Liver (tissue), 9 donors: Measurements from ENCODE around the gene HIPK2. TPM values are rescaled to one million over a fixed set of nuclear protein-coding genes. Genes with fewer than 3 reads are reported as not detected.

Experiments
- DNase-seq: peaks from one replicate; pipeline ENCODE4 v3.0.0-alpha.2; 2017; ENCODE audit warnings: low spot score
- H3K27ac ChIP-seq, 2 donors: one replicate each; pipeline ENCODE4 v1.7.0; 2013; ENCODE audit warnings: inconsistent platforms in 2 of 2, low read length in 2 of 2, control low read depth in 1 of 2, low read depth in 1 of 2, mild to moderate bottlenecking in 1 of 2
- H3K27me3 ChIP-seq, 4 donors: one replicate each; pipeline versions ENCODE4 v1.6.1 to v1.7.0; 2013; ENCODE audit warnings: low read length in 3 of 4, inconsistent platforms in 1 of 4, mild to moderate bottlenecking in 1 of 4, moderate library complexity in 1 of 4; ENCODE audit not compliant: control insufficient read depth in 4 of 4, insufficient read depth in 4 of 4
- H3K36me3 ChIP-seq, 4 donors: one replicate each; pipeline versions ENCODE4 v1.6.1 to v1.7.0; 2013; ENCODE audit warnings: low read length in 3 of 4, mild to moderate bottlenecking in 3 of 4, low read depth in 1 of 4, moderate library complexity in 1 of 4; ENCODE audit not compliant: control insufficient read depth in 4 of 4, insufficient read depth in 3 of 4
- H3K4me1 ChIP-seq, 4 donors: one replicate each; pipeline versions ENCODE4 v1.6.1 to v1.7.0; 2013; ENCODE audit warnings: low read length in 3 of 4, mild to moderate bottlenecking in 3 of 4, moderate library complexity in 1 of 4; ENCODE audit not compliant: control insufficient read depth in 4 of 4, insufficient read depth in 4 of 4
- H3K4me3 ChIP-seq, 3 donors: one replicate each; pipeline versions ENCODE4 v1.6.1 to v1.7.0; 2013; ENCODE audit warnings: low read length in 3 of 3, control low read depth in 1 of 3, low read depth in 1 of 3, mild to moderate bottlenecking in 1 of 3
- H3K9ac ChIP-seq, 2 donors: one replicate each; pipeline ENCODE4 v1.7.0; 2013; ENCODE audit warnings: low read length in 2 of 2, mild to moderate bottlenecking in 2 of 2, moderate library complexity in 2 of 2, control low read depth in 1 of 2, low read depth in 1 of 2
- H3K9me3 ChIP-seq, 4 donors: one replicate each; pipeline versions ENCODE4 v1.6.1 to v1.7.0; 2013; ENCODE audit warnings: low read length in 3 of 4; ENCODE audit not compliant: control insufficient read depth in 4 of 4
- EGR1 ChIP-seq, 2 donors: IDR thresholded peaks; 2 replicates each; pipeline ENCODE4 v1.6.1; 2016 to 2018; ENCODE audit warnings: antibody characterized with exemption in 2 of 2, low read depth in 2 of 2
- FOXA2 ChIP-seq: IDR thresholded peaks from 2 replicates; pipeline ENCODE4 v1.6.1; 2016; ENCODE audit warnings: antibody characterized with exemption
- GABPA ChIP-seq, 2 donors: IDR thresholded peaks in 1 of 2; conservative IDR thresholded peaks in 1 of 2; 2 replicates each; pipeline ENCODE4 v1.6.1; 2016; ENCODE audit warnings: antibody characterized with exemption in 2 of 2, mild to moderate bottlenecking in 1 of 2, moderate library complexity in 1 of 2
- HNF4A ChIP-seq, 2 donors: conservative IDR thresholded peaks; 2 replicates each; pipeline ENCODE4 v1.6.1; 2016; ENCODE audit warnings: antibody characterized with exemption in 2 of 2, mild to moderate bottlenecking in 2 of 2
- HNF4G ChIP-seq: IDR thresholded peaks from 2 replicates; pipeline ENCODE4 v1.6.1; 2016; ENCODE audit warnings: antibody characterized with exemption
- JUND ChIP-seq, 2 donors: IDR thresholded peaks; 2 replicates each; pipeline ENCODE4 v1.6.1; 2016; ENCODE audit warnings: antibody characterized with exemption in 2 of 2
- NR2F2 ChIP-seq: IDR thresholded peaks from 2 replicates; pipeline ENCODE4 v1.6.1; 2016; ENCODE audit warnings: antibody characterized with exemption
- RAD21 ChIP-seq, 2 donors: IDR thresholded peaks; 2 replicates each; pipeline ENCODE4 v1.6.1; 2016; ENCODE audit warnings: antibody characterized with exemption in 2 of 2, mild to moderate bottlenecking in 2 of 2
- RXRA ChIP-seq, 2 donors: IDR thresholded peaks; 2 replicates each; pipeline ENCODE4 v1.6.1; 2017 to 2018; ENCODE audit warnings: antibody characterized with exemption in 2 of 2, mild to moderate bottlenecking in 1 of 2
- SP1 ChIP-seq: IDR thresholded peaks from 2 replicates; pipeline ENCODE4 v1.6.1; 2018; ENCODE audit warnings: antibody characterized with exemption, mild to moderate bottlenecking
- YY1 ChIP-seq: IDR thresholded peaks from 2 replicates; pipeline ENCODE4 v1.6.1; 2016; ENCODE audit warnings: antibody characterized with exemption, mild to moderate bottlenecking
- WGBS: extraction: QIAGEN DNeasy Blood & Tissue Kit; methylation state at CpG from one replicate; pipeline ENCODE4 v1.1.7; 2013; 5-methylcytosine and 5-hydroxymethylcytosine counted together
- polyA plus RNA-seq, 2 donors: library from polyadenylated mRNA; stranded (reverse) in 1 of 2; unstranded in 1 of 2; fragments of 200-250 nt in 1 of 2; fragments of >200 nt in 1 of 2; fragmentation: Nextera tagmentation in 1 of 2; extraction: Ambion mirVana in 1 of 2; gene quantifications; one replicate each; pipeline versions ENCODE4 v1.2.1 to v1.2.3, GENCODE V29; 2013 to 2015
- total RNA-seq, 2 donors: library from RNA; depleted of rRNA; stranded (reverse); fragments of >200 nt; gene quantifications; one replicate each; pipeline ENCODE4 v1.2.3, GENCODE V29; 2014
- TF ChIP-seq, protein P1 (sequence below): fragments of 150-350 bp; IDR thresholded peaks from 2 replicates; pipeline ENCODE4 v1.5.1; 2017; ENCODE audit warnings: improper control_type of control experiment, low read depth, low read length; ENCODE audit not compliant: missing input control
- TF ChIP-seq, protein P2 (sequence below): IDR thresholded peaks from 2 replicates; pipeline ENCODE4 v1.6.1; 2016; ENCODE audit warnings: antibody characterized with exemption
- TF ChIP-seq, protein P3 (sequence below): IDR thresholded peaks from 2 replicates; pipeline ENCODE4 v1.6.1; 2016; ENCODE audit warnings: antibody characterized with exemption, mild to moderate bottlenecking
- TF ChIP-seq, protein P4 (sequence below): IDR thresholded peaks from 2 replicates; pipeline ENCODE4 v1.6.1; 2016; ENCODE audit warnings: antibody characterized with exemption
- TF ChIP-seq, protein P5 (sequence below): IDR thresholded peaks from 2 replicates; pipeline ENCODE4 v1.6.1; 2016; ENCODE audit warnings: antibody characterized with exemption
- donor health status: healthy.
- donor health status: healthy.
- donor health status: healthy.
- donor health status: healthy.
- donor health status: healthy.

Gene HIPK2
- total and polyA plus RNA-seq, 4 donors, result 13.1 to 48.8 (median 16.6) TPM

DNA sequence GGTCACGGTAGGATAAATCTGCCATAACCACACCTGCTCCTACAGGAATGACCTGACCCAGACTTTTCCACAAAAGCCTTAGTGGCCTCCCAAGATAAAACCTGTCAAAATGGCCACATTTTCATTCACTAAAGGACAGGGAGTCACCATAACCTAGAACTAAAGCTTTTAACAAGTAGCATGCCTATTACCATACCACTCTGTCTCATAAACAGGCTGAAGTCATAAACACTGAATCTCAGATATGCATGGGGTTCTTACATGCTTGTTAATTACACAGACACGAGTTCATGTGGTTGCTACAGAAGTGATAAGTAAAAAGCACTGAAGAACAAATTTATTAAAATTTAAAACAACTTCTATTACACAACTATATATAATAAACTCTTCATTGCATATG is 56.0 kb downstream of the HIPK2 start:
- H3K27me3 ChIP-seq, result no peaks in the 10 kb centered on the region
- H3K27ac ChIP-seq, result peak overlapping the region; percentile 66 to 69
- TF ChIP-seq EGR1 (IDR thresholded peaks at IDR 0.05; ENCODE audit: low read depth in 2 of 2) (no peak), HNF4A (conservative IDR thresholded peaks at IDR 0.05) (no peak), GABPA (IDR thresholded peaks at IDR 0.05 in 1 of 2, conservative IDR thresholded peaks at IDR 0.05 in 1 of 2) (no peak), JUND (IDR thresholded peaks at IDR 0.05) (no peak), YY1 (no peak), RAD21 (IDR thresholded peaks at IDR 0.05) (no peak), HNF4G (no peak), RXRA (IDR thresholded peaks at IDR 0.05) (no peak), SP1 (no peak), NR2F2 (no peak), FOXA2 (no peak)
- TF ChIP-seq, protein P1, sequence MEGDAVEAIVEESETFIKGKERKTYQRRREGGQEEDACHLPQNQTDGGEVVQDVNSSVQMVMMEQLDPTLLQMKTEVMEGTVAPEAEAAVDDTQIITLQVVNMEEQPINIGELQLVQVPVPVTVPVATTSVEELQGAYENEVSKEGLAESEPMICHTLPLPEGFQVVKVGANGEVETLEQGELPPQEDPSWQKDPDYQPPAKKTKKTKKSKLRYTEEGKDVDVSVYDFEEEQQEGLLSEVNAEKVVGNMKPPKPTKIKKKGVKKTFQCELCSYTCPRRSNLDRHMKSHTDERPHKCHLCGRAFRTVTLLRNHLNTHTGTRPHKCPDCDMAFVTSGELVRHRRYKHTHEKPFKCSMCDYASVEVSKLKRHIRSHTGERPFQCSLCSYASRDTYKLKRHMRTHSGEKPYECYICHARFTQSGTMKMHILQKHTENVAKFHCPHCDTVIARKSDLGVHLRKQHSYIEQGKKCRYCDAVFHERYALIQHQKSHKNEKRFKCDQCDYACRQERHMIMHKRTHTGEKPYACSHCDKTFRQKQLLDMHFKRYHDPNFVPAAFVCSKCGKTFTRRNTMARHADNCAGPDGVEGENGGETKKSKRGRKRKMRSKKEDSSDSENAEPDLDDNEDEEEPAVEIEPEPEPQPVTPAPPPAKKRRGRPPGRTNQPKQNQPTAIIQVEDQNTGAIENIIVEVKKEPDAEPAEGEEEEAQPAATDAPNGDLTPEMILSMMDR, result no peak
- TF ChIP-seq, protein P2, sequence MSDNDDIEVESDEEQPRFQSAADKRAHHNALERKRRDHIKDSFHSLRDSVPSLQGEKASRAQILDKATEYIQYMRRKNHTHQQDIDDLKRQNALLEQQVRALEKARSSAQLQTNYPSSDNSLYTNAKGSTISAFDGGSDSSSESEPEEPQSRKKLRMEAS, result no peak
- TF ChIP-seq, protein P3, sequence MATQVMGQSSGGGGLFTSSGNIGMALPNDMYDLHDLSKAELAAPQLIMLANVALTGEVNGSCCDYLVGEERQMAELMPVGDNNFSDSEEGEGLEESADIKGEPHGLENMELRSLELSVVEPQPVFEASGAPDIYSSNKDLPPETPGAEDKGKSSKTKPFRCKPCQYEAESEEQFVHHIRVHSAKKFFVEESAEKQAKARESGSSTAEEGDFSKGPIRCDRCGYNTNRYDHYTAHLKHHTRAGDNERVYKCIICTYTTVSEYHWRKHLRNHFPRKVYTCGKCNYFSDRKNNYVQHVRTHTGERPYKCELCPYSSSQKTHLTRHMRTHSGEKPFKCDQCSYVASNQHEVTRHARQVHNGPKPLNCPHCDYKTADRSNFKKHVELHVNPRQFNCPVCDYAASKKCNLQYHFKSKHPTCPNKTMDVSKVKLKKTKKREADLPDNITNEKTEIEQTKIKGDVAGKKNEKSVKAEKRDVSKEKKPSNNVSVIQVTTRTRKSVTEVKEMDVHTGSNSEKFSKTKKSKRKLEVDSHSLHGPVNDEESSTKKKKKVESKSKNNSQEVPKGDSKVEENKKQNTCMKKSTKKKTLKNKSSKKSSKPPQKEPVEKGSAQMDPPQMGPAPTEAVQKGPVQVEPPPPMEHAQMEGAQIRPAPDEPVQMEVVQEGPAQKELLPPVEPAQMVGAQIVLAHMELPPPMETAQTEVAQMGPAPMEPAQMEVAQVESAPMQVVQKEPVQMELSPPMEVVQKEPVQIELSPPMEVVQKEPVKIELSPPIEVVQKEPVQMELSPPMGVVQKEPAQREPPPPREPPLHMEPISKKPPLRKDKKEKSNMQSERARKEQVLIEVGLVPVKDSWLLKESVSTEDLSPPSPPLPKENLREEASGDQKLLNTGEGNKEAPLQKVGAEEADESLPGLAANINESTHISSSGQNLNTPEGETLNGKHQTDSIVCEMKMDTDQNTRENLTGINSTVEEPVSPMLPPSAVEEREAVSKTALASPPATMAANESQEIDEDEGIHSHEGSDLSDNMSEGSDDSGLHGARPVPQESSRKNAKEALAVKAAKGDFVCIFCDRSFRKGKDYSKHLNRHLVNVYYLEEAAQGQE, result no peak
- TF ChIP-seq, protein P4, sequence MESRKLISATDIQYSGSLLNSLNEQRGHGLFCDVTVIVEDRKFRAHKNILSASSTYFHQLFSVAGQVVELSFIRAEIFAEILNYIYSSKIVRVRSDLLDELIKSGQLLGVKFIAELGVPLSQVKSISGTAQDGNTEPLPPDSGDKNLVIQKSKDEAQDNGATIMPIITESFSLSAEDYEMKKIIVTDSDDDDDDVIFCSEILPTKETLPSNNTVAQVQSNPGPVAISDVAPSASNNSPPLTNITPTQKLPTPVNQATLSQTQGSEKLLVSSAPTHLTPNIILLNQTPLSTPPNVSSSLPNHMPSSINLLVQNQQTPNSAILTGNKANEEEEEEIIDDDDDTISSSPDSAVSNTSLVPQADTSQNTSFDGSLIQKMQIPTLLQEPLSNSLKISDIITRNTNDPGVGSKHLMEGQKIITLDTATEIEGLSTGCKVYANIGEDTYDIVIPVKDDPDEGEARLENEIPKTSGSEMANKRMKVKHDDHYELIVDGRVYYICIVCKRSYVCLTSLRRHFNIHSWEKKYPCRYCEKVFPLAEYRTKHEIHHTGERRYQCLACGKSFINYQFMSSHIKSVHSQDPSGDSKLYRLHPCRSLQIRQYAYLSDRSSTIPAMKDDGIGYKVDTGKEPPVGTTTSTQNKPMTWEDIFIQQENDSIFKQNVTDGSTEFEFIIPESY, result no peak
- H3K9ac ChIP-seq, result no peak overlapping the region
- DNase-seq, result no peak
- peaks cover 12 to 65% (median 52%) of the 10 kb centered on the region in 4 donors for H3K4me1 ChIP-seq
- H3K9me3 ChIP-seq, result no peaks in the 10 kb centered on the region
- no peak overlapping the region for H3K4me3 ChIP-seq
- 39% methylated on average over 2 of the region's 2 CpGs for WGBS
- H3K36me3 ChIP-seq, result peaks cover 0 to under 1% (median 0%) of the 10 kb centered on the region in 4 donors

DNA sequence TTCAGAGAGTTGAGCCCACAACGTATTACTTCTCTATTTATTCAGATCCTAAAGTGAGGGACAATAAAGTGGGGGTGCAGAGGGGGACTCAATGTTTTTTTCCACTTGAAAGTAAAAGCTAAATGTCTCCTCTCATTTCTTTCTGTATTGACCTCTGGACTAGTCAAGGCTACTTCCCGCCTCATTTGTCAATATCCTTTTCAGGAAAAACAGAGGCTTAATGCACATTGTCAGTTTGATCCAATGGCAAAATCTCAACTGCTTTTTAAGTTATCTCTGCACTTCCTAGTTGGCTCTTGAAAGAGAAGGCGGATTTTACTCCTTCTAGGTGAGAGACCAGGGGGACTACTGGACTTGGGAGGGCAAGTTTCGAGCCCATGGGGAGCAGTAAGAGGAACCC is 56.4 kb downstream of the HIPK2 start:
- DNase-seq, result no peak
- H3K27ac ChIP-seq, result peak overlapping the region; percentile 66 to 69
- H3K9ac ChIP-seq, result no peak overlapping the region
- H3K9me3 ChIP-seq, result no peaks in the 10 kb centered on the region
- 34% methylated on average over 4 of the region's 4 CpGs for WGBS
- no peak overlapping the region for H3K4me3 ChIP-seq
- no peaks in the 10 kb centered on the region for H3K27me3 ChIP-seq
- H3K4me1 ChIP-seq, result peaks cover 12 to 61% (median 48%) of the 10 kb centered on the region in 4 donors
- peak; percentile 41 for TF ChIP-seq SP1
- TF ChIP-seq, protein P1, result no peak
- TF ChIP-seq GABPA (IDR thresholded peaks at IDR 0.05 in 1 of 2, conservative IDR thresholded peaks at IDR 0.05 in 1 of 2), result no peak
- no peak for TF ChIP-seq NR2F2
- TF ChIP-seq RXRA (IDR thresholded peaks at IDR 0.05), result no peak
- no peak for TF ChIP-seq HNF4G
- no peak for TF ChIP-seq EGR1 (IDR thresholded peaks at IDR 0.05; ENCODE audit: low read depth in 2 of 2)
- peak; percentile 42 for TF ChIP-seq FOXA2
- peak in 1 of 2 donors; percentile 37 for TF ChIP-seq HNF4A (conservative IDR thresholded peaks at IDR 0.05)
- no peak for TF ChIP-seq JUND (IDR thresholded peaks at IDR 0.05)
- TF ChIP-seq, protein P2, result no peak
- no peak for TF ChIP-seq RAD21 (IDR thresholded peaks at IDR 0.05)
- TF ChIP-seq, protein P5, sequence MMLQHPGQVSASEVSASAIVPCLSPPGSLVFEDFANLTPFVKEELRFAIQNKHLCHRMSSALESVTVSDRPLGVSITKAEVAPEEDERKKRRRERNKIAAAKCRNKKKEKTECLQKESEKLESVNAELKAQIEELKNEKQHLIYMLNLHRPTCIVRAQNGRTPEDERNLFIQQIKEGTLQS, result no peak
- H3K36me3 ChIP-seq, result peaks cover 0 to 5% (median 3%) of the 10 kb centered on the region in 4 donors
